CD4-positive, alpha-beta T cell treated with Interleukin-1 beta for 1 hour (primary cell): ENCODE results near the gene LRRTM4.
"Not testable (repeated sequence)": the region's sequence is repeated elsewhere in the genome, so short reads cannot be mapped to it uniquely, and the experiment has no call there.

Source experiments
- DNase-seq, 2 donors: peaks; one replicate each; pipeline ENCODE4 v3.0.0-alpha.2; 2020 to 2022

The LRRTM4 gene

DNA sequence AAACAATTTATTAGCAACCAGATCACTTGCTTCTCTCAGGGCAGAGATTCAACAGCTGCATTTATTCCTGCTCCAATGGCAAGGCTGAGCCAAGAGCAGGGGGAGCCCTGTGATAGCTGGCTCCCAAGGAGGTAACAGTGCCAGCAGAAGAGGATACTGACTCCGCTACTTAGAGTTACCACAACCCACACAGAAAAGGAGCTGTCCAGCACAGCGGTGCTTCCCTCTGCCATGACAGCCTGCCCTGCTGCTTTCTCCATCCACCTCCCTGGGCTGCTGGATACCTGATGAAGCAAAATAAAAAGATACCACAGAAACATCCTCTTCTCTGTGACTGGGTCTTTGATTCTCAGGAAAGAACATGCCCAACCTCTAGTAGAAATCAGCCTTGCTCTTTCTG, 467.2 kb downstream of the LRRTM4 start:
- no peak for DNase-seq

DNA sequence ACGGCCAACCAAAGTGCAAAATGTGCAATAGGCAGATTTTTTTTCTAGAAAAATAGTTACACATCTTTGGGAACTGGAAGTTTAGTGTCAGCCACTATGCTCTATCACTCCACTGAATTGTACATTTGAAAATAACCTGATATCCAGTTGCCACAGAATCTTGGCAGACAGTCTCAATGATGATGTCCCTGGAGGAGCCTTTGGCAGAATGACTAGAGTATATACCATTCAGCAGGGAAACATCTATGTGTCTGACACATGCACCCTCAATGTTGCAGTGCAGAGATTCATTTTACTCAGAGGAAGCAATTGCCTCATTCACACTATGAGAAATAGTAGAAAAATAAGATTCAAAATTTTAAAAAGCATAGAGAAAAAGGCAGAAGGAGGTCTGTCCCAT, 475.8 kb downstream of the LRRTM4 start:
- DNase-seq, result no peak

DNA sequence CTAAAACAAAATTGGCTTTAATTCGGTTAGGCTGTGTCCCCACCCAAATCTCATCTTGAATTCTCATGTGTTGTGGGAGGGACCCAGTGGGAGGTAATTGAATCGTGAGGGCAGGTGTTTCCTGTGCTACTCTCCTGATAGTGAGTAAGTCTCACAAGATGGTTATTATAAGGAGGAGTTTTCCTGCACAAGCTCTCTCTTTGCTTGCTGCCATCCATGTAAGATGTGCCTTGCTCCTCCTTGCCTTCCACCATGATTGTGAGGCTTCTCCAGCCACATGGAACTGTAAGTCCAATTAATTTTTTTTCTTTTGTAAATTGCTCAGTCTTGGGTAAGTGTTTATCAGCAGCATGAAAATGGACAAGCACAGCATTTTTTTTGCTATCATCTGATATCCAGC, 476.7 kb downstream of the LRRTM4 start:
- not testable (repeated sequence) for DNase-seq

DNA sequence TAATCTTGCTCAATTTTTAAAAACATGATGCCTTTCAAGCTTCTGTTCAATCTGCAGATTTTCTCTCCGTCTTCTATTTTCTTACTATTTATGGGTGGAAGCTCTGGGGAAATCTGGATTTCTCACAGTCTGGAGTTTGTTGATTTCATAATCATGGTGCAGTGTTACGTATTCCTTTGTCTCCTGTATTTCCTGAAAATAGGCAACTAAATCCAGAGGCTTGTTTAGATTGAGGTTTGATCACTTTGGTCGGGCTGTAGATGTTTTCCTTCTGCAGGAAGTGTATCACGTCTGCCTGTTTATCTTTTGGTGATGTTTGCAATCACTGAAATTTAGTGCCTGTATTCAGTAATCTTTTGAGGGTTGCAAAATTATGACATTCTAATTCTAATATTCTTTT, 487.7 kb downstream of the LRRTM4 start:
- DNase-seq, result no peak

GRCh38 chr2:77029237-77029636, 492.9 kb downstream of the LRRTM4 start:
- not testable (repeated sequence) for DNase-seq

DNA sequence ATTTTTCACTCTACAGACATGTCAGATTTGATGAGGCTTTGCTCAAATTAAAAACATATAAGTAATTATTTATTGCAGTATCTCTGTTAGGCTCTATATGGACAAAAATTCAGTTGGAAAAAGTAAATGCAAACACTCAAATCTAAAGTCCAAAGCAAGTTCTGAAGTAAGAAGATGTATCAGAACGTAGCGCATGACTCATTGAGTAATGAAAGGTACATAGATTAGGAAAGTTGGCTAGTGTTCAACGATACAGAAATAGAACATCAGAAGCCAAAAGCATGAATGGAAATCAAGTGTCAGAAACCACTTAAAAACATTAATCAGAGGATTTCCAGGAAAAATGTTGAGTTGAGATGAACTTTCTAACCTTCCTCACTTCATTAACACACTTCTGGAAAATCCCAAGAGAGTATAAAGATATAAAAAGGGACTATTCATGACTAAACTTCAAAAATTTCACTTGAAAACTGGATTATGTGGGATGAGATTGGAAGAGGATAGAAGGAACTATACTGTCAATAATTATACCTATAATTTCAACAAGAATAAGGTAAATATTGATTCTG, 494.1 kb downstream of the LRRTM4 start:
- DNase-seq, result no peak

- DNase-seq, result no peak
Observed at GRCh38 chr2:77025714-77026113, 496.5 kb downstream of the LRRTM4 start.

- no peak for DNase-seq
Observed at GRCh38 chr2:77021161-77021560, 501.0 kb downstream of the LRRTM4 start.

DNA sequence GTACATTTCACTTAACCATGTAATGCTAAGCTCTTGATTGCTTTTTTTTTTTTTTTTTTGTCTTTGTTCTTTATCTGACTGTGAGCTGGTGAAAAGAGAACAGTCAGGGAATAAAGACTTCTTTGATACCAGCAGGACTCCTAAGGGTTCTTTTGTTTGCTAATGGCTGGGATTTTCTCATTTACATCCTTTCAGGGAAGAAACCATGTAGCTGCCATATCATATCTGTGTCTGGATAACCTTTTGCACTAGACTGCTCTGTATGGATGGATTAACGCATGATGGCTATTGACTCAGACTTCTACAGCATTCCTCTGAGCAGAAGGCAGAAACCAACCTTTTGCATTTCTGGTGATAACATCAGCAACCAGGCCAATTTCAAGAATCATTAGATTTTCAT, 504.0 kb downstream of the LRRTM4 start:
- DNase-seq, result no peak

- no peak for DNase-seq
Observed at GRCh38 chr2:77017355-77017745, 504.8 kb downstream of the LRRTM4 start.

GRCh38 chr2:77016443-77017354, 505.5 kb downstream of the LRRTM4 start:
- no peak for DNase-seq

DNA sequence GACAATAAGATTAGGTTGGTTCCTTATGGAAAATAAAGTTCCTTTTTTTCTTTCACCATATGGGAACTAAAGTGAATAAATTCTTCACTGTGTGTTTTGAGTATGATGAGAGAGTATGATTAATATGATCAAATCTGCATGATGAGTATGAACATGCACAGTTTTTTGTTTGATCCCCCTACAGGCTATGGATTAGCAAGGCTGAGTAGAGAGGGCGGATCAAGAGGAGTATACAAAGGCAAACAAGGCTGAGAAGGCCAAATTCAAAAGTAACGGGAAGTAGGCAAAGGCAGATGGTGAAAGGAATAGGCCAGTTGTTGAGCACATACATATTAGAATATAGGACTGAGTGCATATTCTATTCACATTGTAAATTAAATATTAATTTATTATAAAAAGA, 508.2 kb downstream of the LRRTM4 start:
- DNase-seq, result no peak

- DNase-seq, result no peak
Observed at GRCh38 chr2:77013457-77013856, 508.7 kb downstream of the LRRTM4 start.

- DNase-seq, result no peak
Observed at GRCh38 chr2:77009307-77009706, 512.9 kb downstream of the LRRTM4 start.

DNA sequence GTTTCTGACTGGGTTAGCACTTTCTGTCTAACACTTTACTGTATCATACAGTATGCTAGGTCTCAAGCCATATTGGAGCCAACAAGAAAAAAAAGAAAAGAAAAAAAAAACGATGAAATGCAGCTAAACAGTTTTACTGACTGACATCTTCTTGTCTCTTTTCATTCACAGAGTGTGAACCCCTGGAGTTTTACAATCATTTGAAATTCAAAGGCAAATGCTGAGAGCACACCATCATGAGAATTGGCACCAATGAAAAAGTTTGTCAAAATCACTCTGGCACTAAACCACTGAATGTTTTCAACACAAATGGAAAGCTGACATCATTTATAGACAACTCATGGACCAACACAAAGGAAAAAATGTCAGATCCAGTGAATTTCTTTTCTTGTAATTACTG, 513.3 kb downstream of the LRRTM4 start:
- DNase-seq, result no peak

DNA sequence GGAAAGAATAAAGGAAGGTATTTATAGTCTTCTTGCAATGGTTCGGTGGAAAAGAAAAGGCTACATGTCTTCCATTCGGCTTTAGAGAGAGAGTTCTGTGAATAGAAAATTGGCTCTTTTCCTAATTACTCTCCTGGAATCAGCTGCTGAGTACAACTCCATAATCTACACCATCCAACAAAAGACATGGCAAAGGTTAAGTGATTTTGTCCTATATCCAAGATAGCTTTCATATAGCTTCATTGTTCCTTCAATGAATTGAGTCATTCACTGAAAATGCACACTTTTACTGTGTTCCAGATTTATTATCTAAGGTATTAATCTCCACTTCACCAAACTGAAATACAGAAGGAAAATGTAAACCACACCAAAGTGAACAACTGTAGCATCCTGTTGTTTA, 514.5 kb downstream of the LRRTM4 start:
- no peak for DNase-seq

GRCh38 chr2:77005522-77005921, 516.7 kb downstream of the LRRTM4 start:
- no peak for DNase-seq

DNA sequence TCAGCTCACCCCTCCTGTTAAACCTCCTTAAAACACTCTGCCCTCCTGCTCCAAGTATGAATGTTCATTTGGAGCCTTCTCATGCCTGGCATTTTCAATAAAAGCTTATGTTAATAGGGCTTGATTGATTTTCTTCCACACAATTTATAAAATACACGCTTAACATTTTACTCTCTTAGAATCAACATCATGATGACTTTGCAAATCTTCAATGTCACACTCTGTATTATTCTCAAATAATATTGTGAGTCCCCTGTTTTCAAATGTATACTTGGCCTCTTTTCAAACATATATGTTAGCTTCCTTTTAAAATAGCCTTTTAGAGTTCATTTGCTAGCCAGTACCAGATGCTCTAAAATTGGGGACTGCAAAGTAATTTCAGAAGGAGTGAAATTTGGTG, 520.3 kb downstream of the LRRTM4 start:
- DNase-seq, result no peak

DNA sequence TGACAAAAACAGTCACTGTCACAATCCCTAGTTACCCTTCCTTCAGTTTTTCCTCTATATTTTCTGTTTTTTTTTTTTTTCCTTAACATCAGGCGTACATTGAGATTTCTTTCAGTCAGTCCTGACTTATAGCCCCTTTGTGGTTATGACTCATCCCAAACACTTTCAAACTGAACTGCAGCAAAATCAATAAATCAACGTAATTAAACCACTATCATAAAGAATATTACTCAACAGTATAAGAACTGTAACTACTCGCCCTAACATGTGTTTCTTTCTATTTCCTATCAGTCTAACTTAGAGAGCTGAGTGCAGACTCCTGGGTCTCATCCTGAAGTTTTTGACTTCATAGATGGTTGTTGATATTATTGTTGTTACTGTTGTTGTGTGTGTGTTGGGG, 523.5 kb downstream of the LRRTM4 start:
- DNase-seq, result no peak

DNA sequence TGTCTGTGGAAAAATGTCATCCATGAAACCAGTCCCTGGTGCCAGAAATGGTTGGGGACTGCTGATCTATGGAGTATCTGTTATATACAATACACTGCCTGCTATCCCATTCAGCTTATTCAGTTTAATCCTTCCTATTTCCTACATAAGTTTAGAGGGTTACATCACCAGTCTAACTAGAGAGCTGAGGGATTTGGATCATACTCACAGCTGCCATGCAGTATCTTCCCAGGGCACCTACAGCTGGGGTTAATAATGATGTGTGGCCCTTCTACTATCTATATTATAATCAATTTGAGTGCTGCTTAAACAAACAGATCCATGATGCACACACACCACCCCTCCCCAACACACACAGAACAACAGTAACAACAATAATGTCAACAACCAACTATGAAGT, 524.0 kb downstream of the LRRTM4 start:
- DNase-seq, result no peak

- DNase-seq, result no peak
Observed at GRCh38 chr2:76997296-76997695, 524.9 kb downstream of the LRRTM4 start.

DNA sequence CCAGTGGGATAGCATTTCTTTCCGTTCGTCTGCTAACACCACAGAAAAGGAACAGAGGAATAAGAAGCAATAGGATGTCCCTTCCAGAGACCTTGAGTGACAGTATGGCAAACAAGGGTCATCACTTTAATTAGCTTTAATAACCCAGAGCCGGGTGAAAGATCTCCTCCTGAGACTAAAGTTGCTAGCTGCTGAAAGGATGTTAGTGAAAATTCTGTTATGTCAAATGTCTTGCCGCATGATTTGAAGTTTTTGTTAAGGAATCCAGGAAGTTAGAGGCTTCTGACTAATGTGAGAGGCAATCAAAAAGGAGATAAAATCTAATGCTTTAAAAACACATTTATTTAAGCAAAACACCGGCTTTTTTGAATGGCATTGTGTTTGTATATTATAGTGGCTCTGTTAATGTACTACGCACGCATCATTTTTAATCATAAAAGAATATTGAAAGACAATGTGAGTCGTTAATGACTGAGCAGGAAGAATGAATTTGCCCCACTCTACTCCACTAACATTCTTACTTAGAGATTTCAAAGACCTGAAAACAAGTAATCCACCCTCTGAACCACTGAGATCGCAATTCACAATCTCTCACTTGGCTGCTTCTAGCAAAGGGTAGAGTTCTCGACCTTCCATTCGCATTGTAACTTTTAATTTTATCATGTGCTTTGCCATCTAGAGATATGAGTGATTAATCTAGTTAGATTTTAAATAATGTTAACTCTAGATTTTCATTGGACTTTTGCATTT, 536.6 kb downstream of the LRRTM4 start:
- DNase-seq, result no peak

DNA sequence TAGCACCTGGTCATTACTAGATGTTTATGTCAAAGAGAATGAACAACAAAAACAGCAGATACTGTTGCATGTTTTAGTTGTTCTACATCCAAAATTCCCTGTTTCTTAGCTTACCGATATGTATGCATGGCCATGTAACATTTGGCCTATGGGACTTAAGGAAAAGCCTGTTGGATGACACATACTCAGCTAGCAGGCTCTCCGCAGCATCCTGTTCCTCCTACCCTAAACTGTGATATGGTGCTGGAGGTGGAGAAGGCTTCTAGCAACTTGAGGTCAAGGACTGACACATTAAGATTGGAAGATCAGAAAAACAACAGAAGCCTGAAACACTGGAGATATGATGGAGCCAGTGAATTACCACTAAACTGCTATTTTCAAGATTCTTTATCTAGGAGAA, 537.8 kb downstream of the LRRTM4 start:
- no peak for DNase-seq
